Endothelial cell of umbilical vein (primary cell): ENCODE results near the gene MAMDC4. TPM values are rescaled to one million over a fixed set of nuclear protein-coding genes. Genes with fewer than 3 reads are reported as not detected.

Source experiments
- BruUV-seq: library from RNA; stranded (reverse); fragments of 400-500 nt; replicated peaks from 2 replicates; lab custom pipeline; 2021; lab: Mats Ljungman, UMichigan
- CTCF ChIA-PET: fragments of 300-600, 350-600 bp; sonication (Branson Sonifier 250); formaldehyde crosslinking; loops from one replicate; lab custom pipeline; 2021; ENCODE audit warnings: antibody characterized with exemption, inconsistent platforms; lab: Charles Lee
- POLR2A ChIA-PET: fragments of 300-600, 350-600 bp; sonication (Branson Sonifier 250); formaldehyde crosslinking; loops from one replicate; lab custom pipeline; 2021; ENCODE audit warnings: antibody characterized with exemption, inconsistent platforms; lab: Charles Lee
- DNase-seq: peaks from one replicate; pipeline ENCODE4 v3.0.0-alpha.2; 2011; ENCODE audit warnings: low read depth, low spot score
- FAIRE-seq: peaks from 2 replicates; lab custom pipeline; 2011; peaks lifted over from hg19 to GRCh38; lab: Jason Lieb, UNC
- H2AFZ ChIP-seq: 2 replicates; pipeline ENCODE4 v1.6.0; 2012; ENCODE audit warnings: low read depth, low read length, control low read depth, inconsistent platforms
- H3K27ac ChIP-seq: 2 replicates; pipeline ENCODE4 v1.5.1; 2011; ENCODE audit warnings: low read depth, mild to moderate bottlenecking, control low read depth, low read length, moderate library complexity; ENCODE audit not compliant: insufficient read depth
- H3K27me3 ChIP-seq, 2 experiments: 2 replicates each; pipeline versions ENCODE4 v1.6.0 to v1.6.1; 2011; ENCODE audit warnings: low read length in 2 of 2, mixed read lengths in 1 of 2; ENCODE audit not compliant: control insufficient read depth in 2 of 2, insufficient read depth in 2 of 2
- H3K36me3 ChIP-seq, 2 experiments: 2 replicates in 1 of 2; 3 replicates in 1 of 2; pipeline ENCODE4 v1.5.1; 2011; ENCODE audit warnings: low read length in 2 of 2, mild to moderate bottlenecking in 1 of 2, moderate library complexity in 1 of 2; ENCODE audit not compliant: control insufficient read depth in 2 of 2, insufficient read depth in 2 of 2; ENCODE audit errors: extremely low read depth in 1 of 2
- H3K4me1 ChIP-seq: 3 replicates; pipeline ENCODE4 v1.5.1; 2011; ENCODE audit warnings: mild to moderate bottlenecking, low read length; ENCODE audit not compliant: control insufficient read depth, insufficient read depth; ENCODE audit errors: extremely low read depth
- H3K4me2 ChIP-seq: 2 replicates; pipeline ENCODE4 v1.6.1; 2011; ENCODE audit warnings: low read length, control low read depth, mixed read lengths; ENCODE audit not compliant: insufficient read depth
- H3K4me3 ChIP-seq, 3 experiments: fragments of 200-600 bp in 1 of 3; sonication (generic), shearing (Covaris generic) in 1 of 3; replicated peaks in 1 of 3; 2 replicates each; pipeline ENCODE4 v1.5.1; 2011 to 2016; ENCODE audit warnings: control low read depth in 3 of 3, low read length in 3 of 3, mild to moderate bottlenecking in 2 of 3, inconsistent platforms in 1 of 3, low read depth in 1 of 3, moderate library complexity in 1 of 3; ENCODE audit not compliant: insufficient read depth in 1 of 3
- H3K79me2 ChIP-seq: 2 replicates; pipeline ENCODE4 v1.6.0; 2012; ENCODE audit warnings: low read length, inconsistent platforms; ENCODE audit not compliant: control insufficient read depth, insufficient read depth
- H3K9ac ChIP-seq: replicated peaks from 2 replicates; pipeline ENCODE3; 2011; ENCODE audit warnings: low read length, control low read depth; ENCODE audit not compliant: insufficient read depth; ENCODE audit errors: extremely low read depth
- H3K9me1 ChIP-seq: replicated peaks from 3 replicates; pipeline ENCODE4 v1.6.0; 2011; ENCODE audit warnings: mild to moderate bottlenecking, low read length; ENCODE audit not compliant: control insufficient read depth, insufficient read depth; ENCODE audit errors: extremely low read depth
- H3K9me3 ChIP-seq: replicated peaks from 2 replicates; pipeline ENCODE4 v1.5.1; 2012; ENCODE audit warnings: low read length, inconsistent platforms; ENCODE audit not compliant: control insufficient read depth, insufficient read depth
- H4K20me1 ChIP-seq: replicated peaks from 2 replicates; pipeline ENCODE3; 2011; ENCODE audit warnings: mild to moderate bottlenecking, low read length; ENCODE audit not compliant: control insufficient read depth, insufficient read depth; ENCODE audit errors: extremely low read depth
- EZH2 ChIP-seq: IDR thresholded peaks from 2 replicates; pipeline ENCODE4 v1.6.1; 2012; ENCODE audit warnings: borderline replicate concordance, low read depth, mild to moderate bottlenecking, moderate library complexity, low read length, inconsistent platforms; ENCODE audit not compliant: severe bottlenecking
- FOS ChIP-seq: IDR thresholded peaks from 2 replicates; pipeline ENCODE4 v1.6.1; 2011; ENCODE audit warnings: mild to moderate bottlenecking, low read length, moderate library complexity, borderline replicate concordance; ENCODE audit not compliant: insufficient read depth
- GATA2 ChIP-seq: IDR thresholded peaks from 2 replicates; pipeline ENCODE4 v1.7.0; 2011; ENCODE audit warnings: low read depth, mild to moderate bottlenecking, moderate library complexity, mixed read lengths, low read length; ENCODE audit not compliant: insufficient read length, insufficient read depth
- JUN ChIP-seq: IDR thresholded peaks from 2 replicates; pipeline ENCODE4 v1.6.1; 2011; ENCODE audit warnings: borderline replicate concordance, low read depth; ENCODE audit not compliant: insufficient read length, insufficient read depth
- MYC ChIP-seq: IDR thresholded peaks from one replicate; pipeline ENCODE4 v1.6.1; 2011; ENCODE audit warnings: mild to moderate bottlenecking, low read depth, low read length
- POLR2A ChIP-seq: IDR thresholded peaks from 2 replicates; pipeline ENCODE4 v1.6.1; 2012; ENCODE audit warnings: low read depth, mild to moderate bottlenecking, control low read depth, low read length
- POLR2AphosphoS5 ChIP-seq: IDR thresholded peaks from 2 replicates; pipeline ENCODE4 v1.6.1; 2012; ENCODE audit warnings: low read depth, mild to moderate bottlenecking, control low read depth, low read length, moderate library complexity; ENCODE audit not compliant: insufficient read depth
- dilution Hi-C: fragments of 300-500 bp; cut with MboI; formaldehyde crosslinking; loops from one replicate; pipeline ENCODE4 v1.15.0; 2019; ENCODE audit warnings: low sequenced_read_pairs; ENCODE audit not compliant: extremely low pct_ligation_motif_present
- intact Hi-C: fragments of 100-400 bp; cut with micrococcal nuclease; formaldehyde crosslinking; loops from one replicate; pipeline ENCODE4 v1.10.0; 2022
- polyA plus RNA-seq, 4 experiments: library from polyadenylated mRNA; depleted of rRNA in 3 of 4; stranded (reverse) in 3 of 4; unstranded in 1 of 4; fragments of >200 nt; gene quantifications; 2 replicates each; pipeline versions ENCODE4 v1.2.1 to v1.2.3, GENCODE V29; 2011 to 2012; ENCODE audit warnings: missing spikeins in 1 of 4
- total RNA-seq: library from RNA; stranded (reverse); gene quantifications from 2 replicates; pipeline ENCODE4 v1.2.3, GENCODE V29; 2021
- TF ChIP-seq, protein P1 (sequence below), 2 donors: IDR thresholded peaks; 1 replicate in 1 of 2; 2 replicates in 1 of 2; pipeline ENCODE4 v1.5.1; 2011; ENCODE audit warnings: low read length in 2 of 2, mild to moderate bottlenecking in 2 of 2, moderate library complexity in 2 of 2, control low read depth in 1 of 2, inconsistent platforms in 1 of 2, low read depth in 1 of 2; ENCODE audit not compliant: insufficient read depth in 1 of 2; ENCODE audit errors: extremely low read depth in 1 of 2
- TF ChIP-seq, protein P2 (sequence below): IDR thresholded peaks from 2 replicates; pipeline ENCODE4 v1.6.1; 2011; ENCODE audit not compliant: insufficient read depth, insufficient read length

The MAMDC4 gene
- total and polyA plus RNA-seq, 2 donors (not counting 3 experiments of a cell fraction or from before 2014, with no cell fraction given) = 3.6 to 7.2 TPM

DNA sequence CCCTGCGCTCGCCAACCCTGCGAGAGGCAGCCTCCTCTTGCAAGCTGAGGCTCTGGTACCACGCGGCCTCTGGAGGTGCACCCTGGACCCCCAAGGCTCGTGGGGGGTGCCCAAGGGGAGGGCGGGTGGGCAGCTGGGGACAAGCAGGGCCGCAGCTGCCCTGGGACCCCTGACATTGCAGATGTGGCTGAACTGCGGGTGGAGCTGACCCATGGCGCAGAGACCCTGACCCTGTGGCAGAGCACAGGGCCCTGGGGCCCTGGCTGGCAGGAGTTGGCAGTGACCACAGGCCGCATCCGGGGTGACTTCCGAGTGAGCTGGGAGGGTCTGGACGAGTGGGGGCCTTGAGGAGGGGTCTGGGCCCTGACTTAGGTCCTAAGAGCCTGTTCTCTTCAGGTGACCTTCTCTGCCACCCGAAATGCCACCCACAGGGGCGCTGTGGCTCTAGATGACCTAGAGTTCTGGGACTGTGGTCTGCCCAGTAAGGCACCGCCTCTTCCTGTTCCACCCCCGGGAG is 1.5 kb downstream of the MAMDC4 start:
- no peak overlapping the region for H2AFZ ChIP-seq
- dilution Hi-C loops (no loop called here), intact Hi-C loops (no loop called here)
- ChIA-PET POLR2A (no interaction called here), CTCF (no interaction called here)
- H3K9me1 ChIP-seq = no peaks in the 10 kb centered on the region
- no peak overlapping the region for H3K9ac ChIP-seq
- no peak overlapping the region for H3K4me2 ChIP-seq
- H3K4me3 ChIP-seq = no peak overlapping the region
- H3K9me3 ChIP-seq = no peaks in the 10 kb centered on the region
- TF ChIP-seq FOS = no peak
- TF ChIP-seq MYC = no peak
- TF ChIP-seq POLR2A = no peak
- TF ChIP-seq GATA2 = no peak
- no peak for TF ChIP-seq EZH2
- TF ChIP-seq, protein P1, sequence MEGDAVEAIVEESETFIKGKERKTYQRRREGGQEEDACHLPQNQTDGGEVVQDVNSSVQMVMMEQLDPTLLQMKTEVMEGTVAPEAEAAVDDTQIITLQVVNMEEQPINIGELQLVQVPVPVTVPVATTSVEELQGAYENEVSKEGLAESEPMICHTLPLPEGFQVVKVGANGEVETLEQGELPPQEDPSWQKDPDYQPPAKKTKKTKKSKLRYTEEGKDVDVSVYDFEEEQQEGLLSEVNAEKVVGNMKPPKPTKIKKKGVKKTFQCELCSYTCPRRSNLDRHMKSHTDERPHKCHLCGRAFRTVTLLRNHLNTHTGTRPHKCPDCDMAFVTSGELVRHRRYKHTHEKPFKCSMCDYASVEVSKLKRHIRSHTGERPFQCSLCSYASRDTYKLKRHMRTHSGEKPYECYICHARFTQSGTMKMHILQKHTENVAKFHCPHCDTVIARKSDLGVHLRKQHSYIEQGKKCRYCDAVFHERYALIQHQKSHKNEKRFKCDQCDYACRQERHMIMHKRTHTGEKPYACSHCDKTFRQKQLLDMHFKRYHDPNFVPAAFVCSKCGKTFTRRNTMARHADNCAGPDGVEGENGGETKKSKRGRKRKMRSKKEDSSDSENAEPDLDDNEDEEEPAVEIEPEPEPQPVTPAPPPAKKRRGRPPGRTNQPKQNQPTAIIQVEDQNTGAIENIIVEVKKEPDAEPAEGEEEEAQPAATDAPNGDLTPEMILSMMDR (IDR thresholded peaks at IDR 0.05; ENCODE audit: extremely low read depth in 1 of 2, insufficient read depth in 1 of 2, low read depth in 1 of 2, low read length in 2 of 2) = no peak
- no peak for TF ChIP-seq JUN
- TF ChIP-seq POLR2AphosphoS5 = no peak
- TF ChIP-seq, protein P2, sequence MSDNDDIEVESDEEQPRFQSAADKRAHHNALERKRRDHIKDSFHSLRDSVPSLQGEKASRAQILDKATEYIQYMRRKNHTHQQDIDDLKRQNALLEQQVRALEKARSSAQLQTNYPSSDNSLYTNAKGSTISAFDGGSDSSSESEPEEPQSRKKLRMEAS = no peak
- peaks cover 5% of the 10 kb centered on the region for H3K4me1 ChIP-seq
- no peaks in the 10 kb centered on the region for H4K20me1 ChIP-seq
- DNase-seq (no peak), FAIRE-seq (no peak)
- no peak overlapping the region for H3K27ac ChIP-seq
- no peaks in the 10 kb centered on the region for H3K79me2 ChIP-seq
- no peaks in the 10 kb centered on the region for H3K36me3 ChIP-seq
- no peaks in the 10 kb centered on the region for H3K27me3 ChIP-seq
- BruUV-seq = no TSS peak
